K562 (cell line): ENCODE data around the gene CLCNKA. TPM values are rescaled to one million over a fixed set of nuclear protein-coding genes. Genes with fewer than 3 reads are reported as not detected.
A peak's percentile ranks its signal among the peaks of the same experiment; 100 is the strongest.

Experiments
- HDAC6 ChIP-seq: IDR thresholded peaks from 2 replicates; pipeline ENCODE4 v1.6.1; 2012; ENCODE audit warnings: low read depth, mild to moderate bottlenecking, control low read depth, inconsistent platforms, low read length, moderate library complexity
- KHSRP ChIP-seq: fragments of 450-650 bp; IDR thresholded peaks from 2 replicates; pipeline ENCODE4 v1.6.1; 2017
- MYC ChIP-seq, 2 experiments: fragments of 250-450 bp in 1 of 2; sonication (Bioruptor Pico) in 1 of 2; IDR thresholded peaks; 2 replicates each; pipeline versions ENCODE4 v1.5.1 to v1.6.1; 2012 to 2021; ENCODE audit warnings: low read depth in 2 of 2, borderline replicate concordance in 1 of 2, improper control_type of control experiment in 1 of 2, low read length in 1 of 2, mild to moderate bottlenecking in 1 of 2, moderate library complexity in 1 of 2
- NFRKB ChIP-seq: fragments of 450-650 bp; IDR thresholded peaks from 2 replicates; pipeline ENCODE4 v1.6.1; 2016; ENCODE audit warnings: low read depth
- POLR3A ChIP-seq: IDR thresholded peaks from 2 replicates; pipeline ENCODE4 v1.6.1; 2011; ENCODE audit warnings: borderline replicate concordance, mild to moderate bottlenecking, moderate library complexity; ENCODE audit not compliant: insufficient read length, insufficient read depth; ENCODE audit errors: extremely low read depth
- ZNF253 ChIP-seq: fragments of 250-450 bp; sonication (Bioruptor Pico); conservative IDR thresholded peaks from 2 replicates; pipeline ENCODE4 v1.6.1; 2021; ENCODE audit warnings: mild to moderate bottlenecking
- ZZZ3 ChIP-seq: fragments of 450-650 bp; IDR thresholded peaks from 2 replicates; pipeline ENCODE4 v1.6.1; 2016; ENCODE audit warnings: antibody characterized with exemption, mild to moderate bottlenecking, moderate library complexity
- polyA plus RNA-seq, 8 experiments: library from polyadenylated mRNA; depleted of rRNA in 4 of 8; stranded (reverse) in 5 of 8; unstranded in 3 of 8; fragments of >200 nt; fragmentation: Nextera tagmentation in 2 of 8; fragmentation: Illumina TruSeq in 1 of 8; extraction: Ambion mirVana in 2 of 8; extraction: Trizol in 1 of 8; gene quantifications; 2 replicates each; pipeline versions ENCODE4 v1.2.1 to v1.2.3, GENCODE V29; 2011 to 2014; ENCODE audit warnings: inconsistent platforms in 1 of 8, missing spikeins in 1 of 8
- total RNA-seq, 7 experiments: library from RNA; depleted of rRNA in 6 of 7; stranded (reverse); fragments of >200 nt in 6 of 7; fragmentation: Illumina TruSeq in 2 of 7; extraction: Trizol in 2 of 7; gene quantifications; 2 replicates each; pipeline versions ENCODE4 v1.2.1 to v1.2.3, GENCODE V29; 2011 to 2021; ENCODE audit warnings: low replicate concordance in 1 of 7
- TF ChIP-seq, protein P1 (sequence below): fragments of 250-450 bp; sonication (Bioruptor Pico); IDR thresholded peaks from 2 replicates; pipeline ENCODE4 v1.4.0; 2020
- TF ChIP-seq, protein P2 (sequence below), 2 experiments: fragments of 450-650 bp; formaldehyde crosslinking in 1 of 2; IDR thresholded peaks; 2 replicates each; pipeline versions ENCODE4 v1.4.0 to v1.6.1; 2014 to 2020; ENCODE audit warnings: mild to moderate bottlenecking in 2 of 2, borderline replicate concordance in 1 of 2, low read depth in 1 of 2
- TF ChIP-seq, protein P3 (sequence below): fragments of 450-650 bp; formaldehyde crosslinking; IDR thresholded peaks from 2 replicates; pipeline ENCODE4 v1.4.0; 2020; ENCODE audit warnings: mild to moderate bottlenecking

The CLCNKA gene
- total and polyA plus RNA-seq, 9 of the 15 experiments (the other 6 are each of a cell fraction or from before 2014, with no cell fraction given), result 0.03 to 0.37 (median 0.10) TPM; not detected in 3

DNA sequence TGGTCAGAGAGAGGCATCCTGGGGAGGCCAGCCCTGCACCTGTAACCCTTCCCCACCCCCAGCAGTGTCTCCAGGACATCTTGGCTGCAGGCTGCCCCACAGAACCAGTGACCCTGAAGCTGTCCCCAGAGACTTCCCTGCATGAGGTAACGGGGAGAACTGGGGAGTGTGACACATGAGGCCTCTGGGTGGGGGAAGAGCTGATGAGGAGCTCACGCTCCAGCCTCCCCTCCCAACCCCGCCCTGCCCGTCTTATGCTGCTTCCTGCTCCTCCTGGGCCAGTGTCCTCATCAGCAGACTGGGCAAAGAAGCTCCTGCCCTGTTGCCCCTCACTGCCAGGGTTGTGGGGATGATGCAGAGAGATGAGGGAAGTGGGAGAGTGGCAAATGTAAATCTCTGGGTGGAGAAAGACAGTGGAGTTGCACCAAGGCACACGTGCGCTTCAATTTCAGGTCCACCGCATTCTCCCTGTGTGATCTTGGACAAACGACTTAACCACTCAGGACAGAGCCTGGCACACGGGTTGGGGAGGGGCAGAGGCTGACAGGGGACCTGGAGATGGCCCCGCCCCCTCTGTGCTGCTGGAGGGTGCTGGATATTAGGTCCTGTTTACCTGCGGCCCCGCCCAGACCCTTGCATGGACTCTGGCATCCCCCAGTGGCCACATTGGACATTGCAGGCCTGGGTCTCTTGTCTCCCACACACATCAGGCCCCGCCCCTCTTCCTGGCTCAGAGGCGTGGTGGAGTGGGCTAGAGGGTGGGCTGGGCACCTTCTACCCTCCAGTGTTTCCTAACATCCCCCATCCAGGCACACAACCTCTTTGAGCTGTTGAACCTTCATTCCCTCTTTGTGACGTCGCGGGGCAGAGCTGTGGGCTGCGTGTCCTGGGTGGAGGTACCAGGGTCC is 34.0 kb downstream of the CLCNKA start (continued):
- TF ChIP-seq, protein P1, sequence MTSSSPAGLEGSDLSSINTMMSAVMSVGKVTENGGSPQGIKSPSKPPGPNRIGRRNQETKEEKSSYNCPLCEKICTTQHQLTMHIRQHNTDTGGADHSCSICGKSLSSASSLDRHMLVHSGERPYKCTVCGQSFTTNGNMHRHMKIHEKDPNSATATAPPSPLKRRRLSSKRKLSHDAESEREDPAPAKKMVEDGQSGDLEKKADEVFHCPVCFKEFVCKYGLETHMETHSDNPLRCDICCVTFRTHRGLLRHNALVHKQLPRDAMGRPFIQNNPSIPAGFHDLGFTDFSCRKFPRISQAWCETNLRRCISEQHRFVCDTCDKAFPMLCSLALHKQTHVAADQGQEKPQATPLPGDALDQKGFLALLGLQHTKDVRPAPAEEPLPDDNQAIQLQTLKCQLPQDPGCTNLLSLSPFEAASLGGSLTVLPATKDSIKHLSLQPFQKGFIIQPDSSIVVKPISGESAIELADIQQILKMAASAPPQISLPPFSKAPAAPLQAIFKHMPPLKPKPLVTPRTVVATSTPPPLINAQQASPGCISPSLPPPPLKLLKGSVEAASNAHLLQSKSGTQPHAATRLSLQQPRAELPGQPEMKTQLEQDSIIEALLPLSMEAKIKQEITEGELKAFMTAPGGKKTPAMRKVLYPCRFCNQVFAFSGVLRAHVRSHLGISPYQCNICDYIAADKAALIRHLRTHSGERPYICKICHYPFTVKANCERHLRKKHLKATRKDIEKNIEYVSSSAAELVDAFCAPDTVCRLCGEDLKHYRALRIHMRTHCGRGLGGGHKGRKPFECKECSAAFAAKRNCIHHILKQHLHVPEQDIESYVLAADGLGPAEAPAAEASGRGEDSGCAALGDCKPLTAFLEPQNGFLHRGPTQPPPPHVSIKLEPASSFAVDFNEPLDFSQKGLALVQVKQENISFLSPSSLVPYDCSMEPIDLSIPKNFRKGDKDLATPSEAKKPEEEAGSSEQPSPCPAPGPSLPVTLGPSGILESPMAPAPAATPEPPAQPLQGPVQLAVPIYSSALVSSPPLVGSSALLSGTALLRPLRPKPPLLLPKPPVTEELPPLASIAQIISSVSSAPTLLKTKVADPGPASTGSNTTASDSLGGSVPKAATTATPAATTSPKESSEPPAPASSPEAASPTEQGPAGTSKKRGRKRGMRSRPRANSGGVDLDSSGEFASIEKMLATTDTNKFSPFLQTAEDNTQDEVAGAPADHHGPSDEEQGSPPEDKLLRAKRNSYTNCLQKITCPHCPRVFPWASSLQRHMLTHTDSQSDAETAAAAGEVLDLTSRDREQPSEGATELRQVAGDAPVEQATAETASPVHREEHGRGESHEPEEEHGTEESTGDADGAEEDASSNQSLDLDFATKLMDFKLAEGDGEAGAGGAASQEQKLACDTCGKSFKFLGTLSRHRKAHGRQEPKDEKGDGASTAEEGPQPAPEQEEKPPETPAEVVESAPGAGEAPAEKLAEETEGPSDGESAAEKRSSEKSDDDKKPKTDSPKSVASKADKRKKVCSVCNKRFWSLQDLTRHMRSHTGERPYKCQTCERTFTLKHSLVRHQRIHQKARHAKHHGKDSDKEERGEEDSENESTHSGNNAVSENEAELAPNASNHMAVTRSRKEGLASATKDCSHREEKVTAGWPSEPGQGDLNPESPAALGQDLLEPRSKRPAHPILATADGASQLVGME (CRISPR knock-in tag), result no peak
- TF ChIP-seq ZNF253 (no peak), ZZZ3 (no peak), KHSRP (no peak; the same call in 1 of the 2 replicates), MYC (IDR thresholded peaks at IDR 0.05; ENCODE audit: low read depth, low read length) (no peak; the same call in 1 of the 2 replicates), MYC (CRISPR knock-in tag; IDR thresholded peaks at IDR 0.05; ENCODE audit: borderline replicate concordance, low read depth) (no peak), POLR3A (no peak), NFRKB (peak; percentile 28; the same call in 1 of the 2 replicates), HDAC6 (no peak)
- TF ChIP-seq, protein P2, sequence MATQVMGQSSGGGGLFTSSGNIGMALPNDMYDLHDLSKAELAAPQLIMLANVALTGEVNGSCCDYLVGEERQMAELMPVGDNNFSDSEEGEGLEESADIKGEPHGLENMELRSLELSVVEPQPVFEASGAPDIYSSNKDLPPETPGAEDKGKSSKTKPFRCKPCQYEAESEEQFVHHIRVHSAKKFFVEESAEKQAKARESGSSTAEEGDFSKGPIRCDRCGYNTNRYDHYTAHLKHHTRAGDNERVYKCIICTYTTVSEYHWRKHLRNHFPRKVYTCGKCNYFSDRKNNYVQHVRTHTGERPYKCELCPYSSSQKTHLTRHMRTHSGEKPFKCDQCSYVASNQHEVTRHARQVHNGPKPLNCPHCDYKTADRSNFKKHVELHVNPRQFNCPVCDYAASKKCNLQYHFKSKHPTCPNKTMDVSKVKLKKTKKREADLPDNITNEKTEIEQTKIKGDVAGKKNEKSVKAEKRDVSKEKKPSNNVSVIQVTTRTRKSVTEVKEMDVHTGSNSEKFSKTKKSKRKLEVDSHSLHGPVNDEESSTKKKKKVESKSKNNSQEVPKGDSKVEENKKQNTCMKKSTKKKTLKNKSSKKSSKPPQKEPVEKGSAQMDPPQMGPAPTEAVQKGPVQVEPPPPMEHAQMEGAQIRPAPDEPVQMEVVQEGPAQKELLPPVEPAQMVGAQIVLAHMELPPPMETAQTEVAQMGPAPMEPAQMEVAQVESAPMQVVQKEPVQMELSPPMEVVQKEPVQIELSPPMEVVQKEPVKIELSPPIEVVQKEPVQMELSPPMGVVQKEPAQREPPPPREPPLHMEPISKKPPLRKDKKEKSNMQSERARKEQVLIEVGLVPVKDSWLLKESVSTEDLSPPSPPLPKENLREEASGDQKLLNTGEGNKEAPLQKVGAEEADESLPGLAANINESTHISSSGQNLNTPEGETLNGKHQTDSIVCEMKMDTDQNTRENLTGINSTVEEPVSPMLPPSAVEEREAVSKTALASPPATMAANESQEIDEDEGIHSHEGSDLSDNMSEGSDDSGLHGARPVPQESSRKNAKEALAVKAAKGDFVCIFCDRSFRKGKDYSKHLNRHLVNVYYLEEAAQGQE (IDR thresholded peaks at IDR 0.05; ENCODE audit: borderline replicate concordance), result peak; percentile 88
- TF ChIP-seq, protein P2 (CRISPR knock-in tag; IDR thresholded peaks at IDR 0.05; ENCODE audit: low read depth), result no peak
- TF ChIP-seq, protein P3, sequence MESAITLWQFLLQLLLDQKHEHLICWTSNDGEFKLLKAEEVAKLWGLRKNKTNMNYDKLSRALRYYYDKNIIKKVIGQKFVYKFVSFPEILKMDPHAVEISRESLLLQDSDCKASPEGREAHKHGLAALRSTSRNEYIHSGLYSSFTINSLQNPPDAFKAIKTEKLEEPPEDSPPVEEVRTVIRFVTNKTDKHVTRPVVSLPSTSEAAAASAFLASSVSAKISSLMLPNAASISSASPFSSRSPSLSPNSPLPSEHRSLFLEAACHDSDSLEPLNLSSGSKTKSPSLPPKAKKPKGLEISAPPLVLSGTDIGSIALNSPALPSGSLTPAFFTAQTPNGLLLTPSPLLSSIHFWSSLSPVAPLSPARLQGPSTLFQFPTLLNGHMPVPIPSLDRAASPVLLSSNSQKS (CRISPR knock-in tag), result no peak
